Esophagus (tissue), 2 donors: ENCODE measurements around the gene BCAS1. TPM values are rescaled to one million over a fixed set of nuclear protein-coding genes. Genes with fewer than 3 reads are reported as not detected.
A peak's percentile ranks its signal among the peaks of the same experiment; 100 is the strongest.
"Not testable (repeated sequence)": the region's sequence is repeated elsewhere in the genome, so short reads cannot be mapped to it uniquely, and the experiment has no call there.

Experiments used
- H3K27ac ChIP-seq, 2 donors: one replicate each; pipeline ENCODE4 v1.5.1; 2013; ENCODE audit warnings: low read depth in 2 of 2, mild to moderate bottlenecking in 2 of 2, inconsistent platforms in 1 of 2, low read length in 1 of 2, moderate library complexity in 1 of 2
- H3K27me3 ChIP-seq, 2 donors: one replicate each; pipeline ENCODE4 v1.6.1; 2013; ENCODE audit warnings: low read length in 2 of 2, control low read depth in 1 of 2, mild to moderate bottlenecking in 1 of 2; ENCODE audit not compliant: insufficient read depth in 2 of 2, control insufficient read depth in 1 of 2
- H3K36me3 ChIP-seq, 2 donors: one replicate each; pipeline ENCODE4 v1.6.1; 2013; ENCODE audit warnings: low read length in 1 of 2; ENCODE audit not compliant: control insufficient read depth in 2 of 2, insufficient read depth in 2 of 2
- H3K4me1 ChIP-seq, 2 donors: one replicate each; pipeline ENCODE4 v1.6.1; 2013; ENCODE audit warnings: low read length in 1 of 2; ENCODE audit not compliant: control insufficient read depth in 2 of 2, insufficient read depth in 2 of 2
- H3K4me3 ChIP-seq, 2 donors: one replicate each; pipeline ENCODE4 v1.5.1; 2013; ENCODE audit warnings: low read length in 2 of 2, mild to moderate bottlenecking in 2 of 2, low read depth in 1 of 2, moderate library complexity in 1 of 2
- H3K9me3 ChIP-seq, 2 donors: one replicate each; pipeline ENCODE4 v1.6.1; 2013; ENCODE audit warnings: mild to moderate bottlenecking in 2 of 2, low read depth in 1 of 2, low read length in 1 of 2, moderate library complexity in 1 of 2; ENCODE audit not compliant: control insufficient read depth in 2 of 2, insufficient read depth in 1 of 2
- WGBS, 2 donors: extraction: QIAGEN DNeasy Blood & Tissue Kit; methylation state at CpG; one replicate each; pipeline ENCODE4 v1.1.7; 2013; 5-methylcytosine and 5-hydroxymethylcytosine counted together
- polyA plus RNA-seq, 2 donors: library from polyadenylated mRNA; stranded (reverse); fragments of 200-250 nt; gene quantifications; one replicate each; pipeline ENCODE4 v1.2.3, GENCODE V29; 2013
- donor health status: healthy with polysubstance abuse.
- donor health status: Bipolar disorder and iron deficiency.

BCAS1 gene
- polyA plus RNA-seq, 2 donors = 4.7 to 9.0 TPM

DNA sequence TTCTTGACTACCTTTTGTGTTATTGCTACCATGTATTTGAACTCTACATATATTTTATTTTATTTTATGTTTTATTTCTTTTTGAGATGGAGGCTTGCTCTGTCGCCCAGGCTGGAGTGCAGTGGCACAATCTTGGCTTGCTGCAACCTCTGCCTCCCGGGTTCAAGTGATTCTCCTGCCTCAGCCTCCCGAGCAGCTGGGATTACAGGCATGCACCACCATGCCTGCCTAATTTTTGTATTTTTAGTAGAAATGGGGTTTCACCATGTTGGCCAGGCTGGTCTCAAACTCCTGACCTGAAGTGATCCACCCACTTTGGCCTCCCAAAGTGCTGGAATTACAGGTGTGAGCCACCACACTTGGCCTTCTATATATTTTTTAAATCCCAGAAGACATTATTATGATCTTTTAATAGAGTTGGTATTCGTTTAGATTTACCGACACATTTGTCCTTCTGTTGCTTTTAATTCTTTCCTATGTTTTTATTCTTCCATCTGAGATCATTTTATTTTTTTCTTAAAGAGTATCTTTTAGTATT lies 137.7 kb downstream of the BCAS1 start:
- WGBS, 2 donors = 92 to 94% methylated on average over 5 of the region's 5 CpGs

DNA sequence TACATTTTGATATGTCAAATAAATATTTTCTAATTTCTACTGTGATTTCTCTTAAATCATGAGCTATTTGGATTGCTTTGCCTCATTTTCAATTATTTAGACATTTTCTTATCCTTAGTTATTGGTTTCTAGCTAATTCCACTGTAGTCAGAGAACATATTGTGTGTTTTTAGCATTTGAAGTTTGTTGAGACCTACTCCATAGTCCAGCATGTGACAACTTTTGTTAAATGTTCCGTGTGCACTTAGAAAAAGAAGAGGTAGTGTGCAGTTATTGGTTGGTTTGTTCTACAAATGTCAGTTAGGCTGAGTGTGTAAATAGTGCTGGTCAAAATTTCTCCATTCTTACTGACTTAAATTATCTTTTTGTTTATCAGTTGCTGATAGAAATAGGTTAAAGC lies 138.8 kb downstream of the BCAS1 start:
- no peaks in the 10 kb centered on the region for H3K27me3 ChIP-seq
- no peak overlapping the region for H3K4me3 ChIP-seq
- H3K9me3 ChIP-seq = no peaks in the 10 kb centered on the region
- no peak overlapping the region for H3K27ac ChIP-seq
- H3K36me3 ChIP-seq = no peaks in the 10 kb centered on the region
- peaks cover 0 to 3% of the 10 kb centered on the region in 2 donors for H3K4me1 ChIP-seq
- WGBS, 2 donors = 72 to 91% methylated on average over 1 of the region's 1 CpG

More for the DNA sequence above, 137.7 kb downstream of the BCAS1 start:
- H3K4me3 ChIP-seq, H3K4me1 ChIP-seq, H3K36me3 ChIP-seq, H3K9me3 ChIP-seq, H3K27ac ChIP-seq, H3K27me3 ChIP-seq: not testable (repeated sequence)

DNA sequence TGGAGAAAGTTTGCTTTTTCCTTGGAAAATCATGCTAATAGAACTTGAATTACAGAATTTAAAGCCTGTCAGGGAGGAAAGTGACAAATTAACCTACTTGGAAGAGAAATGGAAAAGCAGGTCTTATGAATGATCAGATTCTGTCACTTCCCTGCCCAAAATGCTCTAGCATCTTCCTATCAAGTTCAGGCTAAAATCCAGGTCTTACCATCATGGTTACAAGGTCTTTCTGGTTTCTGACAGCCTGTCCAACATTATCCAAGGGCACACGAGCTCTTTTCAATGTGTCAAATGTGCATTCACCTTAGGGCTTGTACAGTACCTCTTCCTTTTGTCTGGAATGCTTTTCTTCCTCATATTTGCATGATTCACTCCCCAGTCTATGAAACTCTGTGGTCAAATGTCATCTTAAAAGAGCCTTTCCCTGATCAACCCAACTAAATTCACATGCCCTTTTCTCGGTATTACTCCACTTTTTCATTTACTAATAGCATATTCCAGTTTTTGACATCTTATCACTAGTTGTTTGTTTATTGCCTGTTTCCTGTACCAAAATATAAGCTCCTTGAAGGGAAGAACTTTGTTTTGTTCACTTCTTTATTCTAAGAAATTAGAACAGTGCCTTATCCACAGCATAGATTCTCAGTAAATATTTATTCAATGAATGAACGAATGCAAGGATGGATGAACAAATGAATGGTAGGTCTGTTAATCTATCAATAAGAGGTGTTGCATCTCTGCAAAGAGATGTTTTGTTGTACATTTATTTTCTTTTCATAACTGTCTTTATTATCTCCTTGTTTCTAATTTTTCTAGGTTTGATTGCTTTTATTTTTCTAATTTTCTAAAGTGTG lies 139.5 kb downstream of the BCAS1 start:
- no peak overlapping the region for H3K27ac ChIP-seq
- H3K36me3 ChIP-seq = no peaks in the 10 kb centered on the region

DNA sequence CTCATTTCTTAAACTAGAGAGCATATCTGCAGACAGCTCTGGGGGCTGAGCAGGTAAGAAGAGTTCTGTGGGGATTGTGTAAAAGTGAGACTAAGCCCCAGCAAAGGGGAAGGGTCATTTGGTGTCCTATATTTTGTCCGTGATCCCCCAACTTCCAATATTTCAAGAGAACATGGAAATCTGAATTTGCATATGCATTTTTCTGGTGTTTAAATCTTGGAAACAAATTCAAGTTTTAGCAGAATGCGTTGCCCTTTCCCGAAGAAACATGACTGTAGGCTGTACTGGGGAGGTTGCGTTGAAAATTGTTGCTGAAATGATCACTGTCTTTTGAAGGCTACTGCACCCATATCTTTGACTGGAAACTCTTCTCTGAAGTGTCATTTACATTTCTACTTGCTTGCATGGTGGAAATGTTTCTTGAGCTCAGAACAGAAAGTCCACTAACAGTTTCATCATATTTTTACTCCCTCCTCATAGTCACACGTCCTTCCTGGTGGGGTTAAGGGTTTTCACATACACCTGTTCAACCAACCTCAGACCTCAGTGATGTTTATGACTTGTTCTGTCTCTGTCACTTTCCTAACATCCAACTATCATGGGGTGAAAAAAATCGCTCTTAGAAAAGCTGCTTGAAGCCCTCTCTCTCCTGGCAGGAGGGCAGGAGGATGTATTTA lies 140.3 kb downstream of the BCAS1 start:
- Histone ChIP-seq H3K4me1 (peaks cover 0 to 3% of the 10 kb centered on the region in 2 donors), H3K9me3 (no peaks in the 10 kb centered on the region), H3K36me3 (no peaks in the 10 kb centered on the region), H3K27me3 (no peaks in the 10 kb centered on the region), H3K4me3 (no peak overlapping the region), H3K27ac (no peak overlapping the region)
- 85 to 87% methylated on average over 6 of the region's 6 CpGs for WGBS, 2 donors

More for the DNA sequence above, 139.5 kb downstream of the BCAS1 start:
- H3K4me1 ChIP-seq = peaks cover 0 to 3% of the 10 kb centered on the region in 2 donors
- no peak overlapping the region for H3K4me3 ChIP-seq
- WGBS, 2 donors = 61 to 62% methylated on average over 3 of the region's 3 CpGs
- no peaks in the 10 kb centered on the region for H3K27me3 ChIP-seq
- no peaks in the 10 kb centered on the region for H3K9me3 ChIP-seq

DNA sequence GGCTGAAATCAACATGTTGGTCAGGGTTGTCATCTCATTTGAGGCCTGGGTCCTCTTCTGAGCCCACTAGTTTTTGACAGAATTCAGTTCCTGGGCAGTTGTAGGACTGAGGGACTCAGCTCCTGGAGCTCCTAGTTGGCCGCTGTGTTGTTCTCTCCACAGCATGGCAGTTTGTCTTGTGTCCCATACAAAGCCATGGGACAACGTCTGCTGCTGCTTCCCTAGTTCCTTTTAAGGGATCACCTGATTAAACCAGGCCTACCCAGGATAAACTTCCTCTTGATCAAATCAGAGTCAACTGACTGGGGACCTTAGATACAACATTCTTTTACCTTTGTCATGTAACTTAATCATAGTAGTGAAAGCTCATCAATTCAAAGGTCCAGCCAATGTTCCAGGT lies 141.0 kb downstream of the BCAS1 start:
- Histone ChIP-seq H3K4me3 (no peak overlapping the region), H3K9me3 (no peaks in the 10 kb centered on the region), H3K4me1 (peaks cover 0 to 3% of the 10 kb centered on the region in 2 donors), H3K36me3 (no peaks in the 10 kb centered on the region), H3K27ac (no peak overlapping the region), H3K27me3 (no peaks in the 10 kb centered on the region)
- WGBS, 2 donors = 90 to 94% methylated on average over 2 of the region's 2 CpGs

DNA sequence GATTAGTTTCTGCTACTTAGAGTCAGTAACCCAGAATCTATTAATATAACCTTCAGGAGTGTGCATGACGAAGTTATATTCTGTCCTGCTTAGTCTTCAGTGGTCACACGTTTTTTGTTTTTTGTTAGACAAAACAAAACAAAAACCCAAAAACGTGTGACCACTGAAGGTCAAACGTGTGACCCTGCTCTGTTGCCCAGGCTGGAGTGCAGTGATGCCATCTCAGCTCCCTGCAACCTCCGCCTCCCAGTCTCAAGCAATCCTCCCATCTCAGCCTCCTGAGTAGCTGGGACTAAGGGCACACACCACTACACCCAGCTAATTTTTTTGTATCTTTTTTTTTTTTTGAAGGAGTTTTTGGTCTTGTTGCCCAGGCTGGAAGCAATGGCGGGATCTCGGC lies 142.4 kb downstream of the BCAS1 start:
- no peaks in the 10 kb centered on the region for H3K36me3 ChIP-seq
- no peaks in the 10 kb centered on the region for H3K9me3 ChIP-seq
- no peaks in the 10 kb centered on the region for H3K27me3 ChIP-seq
- WGBS, 2 donors = 89% methylated on average over 7 of the region's 7 CpGs
- H3K27ac ChIP-seq = no peak overlapping the region
- H3K4me3 ChIP-seq = no peak overlapping the region
- H3K4me1 ChIP-seq = peaks cover 0 to 3% of the 10 kb centered on the region in 2 donors

DNA sequence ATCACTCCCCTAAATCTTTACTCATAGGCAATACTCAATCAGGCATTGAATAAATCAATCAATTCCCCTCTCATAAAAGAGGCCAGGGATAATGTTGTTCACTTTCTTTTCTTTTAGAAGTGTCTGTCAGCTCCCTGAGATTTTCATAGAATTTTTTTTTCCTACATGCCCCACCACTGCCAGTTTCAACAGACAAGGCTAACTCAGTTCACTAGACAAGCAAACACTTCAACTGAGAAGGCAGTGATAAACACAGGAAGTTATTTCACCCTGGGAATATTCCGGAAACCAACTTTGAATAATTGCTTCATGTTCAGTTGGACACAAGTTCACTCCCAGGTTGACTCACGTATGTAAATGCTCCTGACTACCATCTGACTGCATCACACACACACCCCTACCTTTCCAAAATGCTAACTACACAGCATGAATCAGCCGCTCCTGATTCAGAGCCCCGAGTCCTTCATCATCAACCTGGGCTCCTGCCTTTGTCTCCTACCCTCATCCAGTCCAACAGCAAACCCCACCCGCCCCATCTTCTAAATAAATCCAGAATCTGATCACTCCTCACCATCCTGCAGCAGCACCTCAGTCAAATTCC lies 143.9 kb downstream of the BCAS1 start:
- Histone ChIP-seq H3K27me3 (no peaks in the 10 kb centered on the region), H3K4me1 (peaks cover 0 to 3% of the 10 kb centered on the region in 2 donors), H3K9me3 (no peaks in the 10 kb centered on the region), H3K36me3 (no peaks in the 10 kb centered on the region), H3K4me3 (no peak overlapping the region), H3K27ac (peak overlapping the region; percentile 41 to 79)
- 28 to 37% methylated on average over 5 of the region's 5 CpGs for WGBS, 2 donors

DNA sequence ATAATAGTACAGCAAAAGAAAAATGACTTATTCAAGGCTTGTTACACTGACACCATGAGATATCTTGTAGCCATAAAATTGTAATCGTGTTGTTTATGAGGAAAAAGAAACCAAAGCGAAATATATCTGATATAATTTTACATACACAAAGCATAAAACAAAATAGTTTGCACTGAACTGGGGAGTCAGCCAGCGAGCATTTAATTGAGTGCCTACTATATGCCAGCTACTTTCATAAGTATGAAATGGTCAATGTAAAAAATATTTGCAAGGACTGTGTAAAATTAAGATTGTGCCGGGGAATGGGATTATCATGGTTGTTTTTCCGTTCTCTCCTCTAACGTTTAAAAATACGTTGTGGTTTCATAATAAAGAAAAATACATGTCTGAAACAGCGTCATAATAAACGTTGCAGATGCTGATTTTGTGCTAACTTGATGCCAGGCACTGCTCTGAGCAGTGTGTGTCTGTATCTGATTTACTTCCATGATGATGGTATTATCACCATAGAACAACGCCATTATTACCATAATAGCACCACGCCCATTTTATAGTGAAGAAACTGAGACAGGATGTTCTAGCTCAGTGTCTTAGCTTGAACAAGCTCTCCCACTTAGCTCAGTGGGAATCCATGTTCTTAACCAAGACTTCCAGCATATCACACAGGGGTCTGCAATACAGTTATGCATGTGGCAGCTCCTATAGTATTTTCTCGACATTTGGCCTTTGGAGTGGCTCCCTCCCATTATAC lies 144.6 kb downstream of the BCAS1 start:
- H3K27ac ChIP-seq = peak overlapping the region; percentile 20 to 71
- no peaks in the 10 kb centered on the region for H3K9me3 ChIP-seq
- WGBS, 2 donors = 88 to 92% methylated on average over 12 of the region's 12 CpGs
- H3K27me3 ChIP-seq = no peaks in the 10 kb centered on the region
- peaks cover 0 to 3% of the 10 kb centered on the region in 2 donors for H3K4me1 ChIP-seq
- H3K36me3 ChIP-seq = no peaks in the 10 kb centered on the region
- H3K4me3 ChIP-seq = no peak overlapping the region
